NCI-H1417 treated with DMSO at 0.1 percent for 48 hours (cell line): Measurements from ENCODE around the gene MYL2.
"Not testable (repeated sequence)": the region's sequence is repeated elsewhere in the genome, so short reads cannot be mapped to it uniquely, and the experiment has no call there.

Experiments
- DNase-seq: peaks from one replicate; lab custom pipeline; 2025; lab: John Stamatoyannopoulos, UW

Gene MYL2

GRCh38 chr12:110920324-110920910, at the start of gene MYL2:
Gene MYL2 (minus strand): TSS chr12:110920579. CDS start chr12:110920529, 50 bp downstream.
- no peak for DNase-seq

DNA sequence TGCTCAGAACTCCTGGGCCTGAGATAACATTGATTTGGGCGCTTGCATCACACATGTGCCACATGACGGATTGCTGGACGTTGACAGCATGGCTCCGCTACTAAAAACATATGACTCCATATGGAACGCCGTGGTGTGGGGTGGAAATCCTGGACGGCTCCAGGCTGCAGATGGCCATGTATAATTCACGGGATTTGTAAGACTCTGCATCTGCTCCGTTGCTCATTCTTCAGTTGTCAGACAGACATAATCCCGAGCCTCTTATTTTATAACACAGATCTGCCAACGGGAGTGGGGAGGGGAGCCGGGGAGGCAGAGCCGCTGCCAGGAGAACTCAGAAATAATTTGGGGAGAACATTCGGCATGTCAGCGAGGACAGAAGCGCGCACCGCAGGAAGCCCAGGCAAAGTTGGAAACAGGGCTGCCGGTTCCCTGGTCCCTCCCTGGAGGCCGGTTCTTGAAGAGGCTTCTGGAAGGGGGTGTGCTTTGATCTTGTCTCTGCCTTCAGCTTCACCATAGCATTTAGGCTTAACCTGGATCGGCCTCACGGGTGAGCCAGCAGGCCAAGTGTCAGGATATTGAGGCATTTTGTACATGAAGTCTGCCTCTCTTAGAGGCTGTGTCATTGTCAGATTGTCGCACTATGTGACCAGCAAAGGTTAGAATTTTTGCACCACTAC, 45.8 kb upstream of the MYL2 start:
- no peak for DNase-seq

GRCh38 chr12:110965574-110965973, 45.2 kb upstream of the MYL2 start:
- DNase-seq: no peak

DNA sequence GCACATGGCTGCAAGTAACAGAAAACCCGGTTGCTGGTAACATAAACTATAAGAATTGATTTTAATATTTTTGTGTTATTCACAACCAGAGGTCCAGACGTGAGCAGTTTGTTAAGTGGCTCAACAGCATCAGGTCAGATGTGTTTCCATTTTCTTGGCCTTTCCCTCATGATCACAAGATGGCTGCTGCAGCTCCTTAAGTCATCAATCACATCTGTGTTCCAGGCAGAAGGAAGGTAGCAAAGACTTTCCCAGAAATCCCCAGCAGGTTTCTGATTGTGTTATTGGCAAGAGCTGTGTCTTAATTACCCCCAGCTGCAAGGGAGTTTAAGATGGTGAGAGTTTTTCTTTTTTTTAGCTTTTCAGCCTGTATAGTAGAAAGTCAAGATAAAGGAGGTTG, 40.4 kb upstream of the MYL2 start:
- no peak for DNase-seq

DNA sequence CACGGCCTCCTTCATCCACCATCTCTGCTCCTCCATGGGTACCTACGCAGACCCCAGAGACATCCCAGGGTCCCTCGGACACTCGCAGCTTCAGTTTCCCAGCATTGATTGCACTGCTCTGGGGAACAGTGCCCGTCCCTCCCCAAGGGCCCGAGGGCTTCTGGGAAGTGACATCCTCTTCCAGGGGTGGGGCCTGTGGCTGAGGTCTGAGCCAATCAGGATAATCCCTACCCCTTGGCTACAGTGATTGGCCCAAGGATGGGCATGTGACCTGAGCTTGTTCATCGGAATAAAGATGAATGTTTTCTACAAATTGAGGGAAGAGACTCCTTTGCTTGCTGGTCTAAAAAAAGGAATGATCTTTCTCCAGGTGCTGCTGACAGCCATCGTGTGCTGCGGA, 37.3 kb upstream of the MYL2 start:
- no peak for DNase-seq

DNA sequence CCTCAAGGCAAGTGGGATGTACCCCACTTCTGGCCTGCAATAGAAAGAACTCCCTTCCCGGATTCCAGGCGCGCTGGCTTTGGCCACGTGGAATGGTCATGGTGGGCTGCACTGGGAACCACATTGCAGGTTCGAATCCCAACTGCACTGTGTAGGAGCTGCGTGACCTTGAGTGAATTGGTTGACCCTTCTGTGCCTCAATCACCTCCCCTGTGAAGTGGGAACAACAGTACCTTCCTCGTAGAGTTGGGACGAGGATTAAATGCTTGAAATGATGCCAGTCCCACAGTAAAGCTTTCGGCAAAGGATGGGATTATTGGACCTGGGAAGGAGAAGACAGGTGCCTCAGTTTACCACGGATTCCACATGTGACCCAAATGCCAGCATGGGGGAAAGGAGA, 36.8 kb upstream of the MYL2 start:
- no peak for DNase-seq

DNA sequence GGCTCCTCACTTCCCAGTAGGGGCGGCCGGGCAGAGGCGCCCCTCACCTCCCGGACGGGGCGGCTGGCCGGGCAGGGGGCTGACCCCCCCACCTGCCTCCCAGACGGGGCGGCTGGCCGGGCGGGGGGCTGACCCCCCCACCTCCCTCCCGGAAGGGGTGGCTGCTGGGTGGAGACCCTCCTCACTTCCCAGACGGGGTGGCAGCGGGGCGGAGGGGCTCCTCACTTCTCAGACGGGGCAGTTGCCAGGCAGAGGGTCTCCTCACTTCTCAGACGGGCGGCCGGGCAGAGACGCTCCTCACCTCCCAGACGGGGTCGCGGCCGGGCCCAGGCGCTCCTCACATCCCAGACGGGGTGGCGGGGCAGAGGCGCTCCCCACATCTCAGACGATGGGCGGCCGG, 30.5 kb upstream of the MYL2 start:
- DNase-seq: not testable (repeated sequence)

GRCh38 chr12:110950466-110950865, 30.1 kb upstream of the MYL2 start:
- not testable (repeated sequence) for DNase-seq

DNA sequence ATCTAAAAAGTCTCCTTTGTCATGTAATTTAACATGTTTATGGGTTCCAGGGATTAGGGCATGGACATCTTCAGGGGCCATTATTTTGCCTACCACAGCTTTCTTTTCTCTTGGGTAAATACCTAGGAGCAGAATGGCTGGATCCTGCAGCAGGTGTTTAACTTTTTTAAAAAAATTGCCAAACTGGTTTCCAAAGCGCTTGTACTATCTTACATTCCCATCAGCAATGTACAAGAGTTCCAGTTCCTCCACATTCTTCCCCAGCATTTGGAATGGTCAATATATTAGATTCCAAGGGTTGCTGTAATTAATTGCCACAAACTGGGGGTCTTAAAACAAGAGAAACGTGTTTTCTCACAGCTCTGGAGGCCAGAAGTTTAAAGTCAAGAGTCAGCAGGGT, 27.7 kb upstream of the MYL2 start:
- no peak for DNase-seq

- DNase-seq: no peak
Observed at GRCh38 chr12:110943373-110943772, 23.0 kb upstream of the MYL2 start.

DNA sequence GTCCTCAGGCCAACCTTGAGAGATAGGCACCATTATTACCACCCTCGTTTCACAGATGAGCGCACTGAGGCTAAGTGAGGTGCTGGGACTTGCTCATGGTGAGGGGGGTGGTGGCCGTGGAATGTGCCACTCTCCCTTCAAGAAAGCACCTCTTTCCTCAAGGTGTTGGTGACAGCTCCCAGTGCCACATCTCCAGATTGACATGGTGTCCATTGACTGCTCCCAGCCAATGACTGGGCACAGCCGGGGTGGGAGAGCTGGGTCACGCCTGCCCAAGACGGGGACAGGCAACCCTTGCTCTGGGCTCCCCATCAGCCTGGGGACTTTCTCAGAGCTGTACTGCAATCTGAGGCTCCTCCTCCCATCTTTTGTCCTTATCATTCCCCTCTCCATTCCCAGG, 21.0 kb upstream of the MYL2 start:
- DNase-seq: no peak

DNA sequence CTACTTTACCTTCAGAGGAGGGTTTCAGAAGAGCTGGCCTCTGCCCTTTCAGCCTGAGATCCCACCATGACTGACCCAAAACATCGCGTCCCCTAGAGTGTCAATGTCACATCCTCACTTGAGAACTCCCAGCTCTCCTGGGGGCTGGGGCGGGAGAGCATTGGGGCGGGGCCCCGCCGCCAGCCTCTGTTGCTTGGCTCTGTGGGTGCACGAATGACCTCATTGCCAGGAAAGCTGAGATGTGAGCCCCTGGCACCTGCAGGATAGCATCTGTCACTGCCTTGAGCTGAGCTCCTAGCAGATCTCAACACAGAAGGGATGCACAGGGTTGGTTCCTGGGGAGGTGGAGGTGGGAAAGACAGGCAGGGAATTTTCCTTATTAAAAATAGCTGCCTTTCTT, 20.6 kb upstream of the MYL2 start:
- DNase-seq: no peak

DNA sequence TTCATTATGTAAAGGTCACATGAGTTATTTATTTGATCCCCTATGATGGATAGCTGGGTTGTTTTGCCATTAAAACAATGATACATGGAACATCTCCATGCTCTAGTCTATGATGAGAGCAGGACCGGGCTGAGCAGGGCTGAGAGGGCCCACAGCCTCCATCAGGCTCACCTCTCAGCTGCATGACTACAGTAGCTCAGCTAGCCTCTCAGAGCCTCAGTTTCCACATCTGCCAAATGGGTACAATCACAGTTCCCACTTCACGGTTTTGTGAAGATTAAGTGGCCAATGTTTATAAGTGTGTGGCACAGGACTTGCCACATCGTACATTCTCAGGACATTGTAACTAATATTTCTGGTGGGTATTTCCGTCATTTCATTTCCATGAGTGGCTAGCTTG, 19.9 kb upstream of the MYL2 start:
- DNase-seq: no peak

GRCh38 chr12:110937104-110937641, 16.8 kb upstream of the MYL2 start:
- DNase-seq: no peak

DNA sequence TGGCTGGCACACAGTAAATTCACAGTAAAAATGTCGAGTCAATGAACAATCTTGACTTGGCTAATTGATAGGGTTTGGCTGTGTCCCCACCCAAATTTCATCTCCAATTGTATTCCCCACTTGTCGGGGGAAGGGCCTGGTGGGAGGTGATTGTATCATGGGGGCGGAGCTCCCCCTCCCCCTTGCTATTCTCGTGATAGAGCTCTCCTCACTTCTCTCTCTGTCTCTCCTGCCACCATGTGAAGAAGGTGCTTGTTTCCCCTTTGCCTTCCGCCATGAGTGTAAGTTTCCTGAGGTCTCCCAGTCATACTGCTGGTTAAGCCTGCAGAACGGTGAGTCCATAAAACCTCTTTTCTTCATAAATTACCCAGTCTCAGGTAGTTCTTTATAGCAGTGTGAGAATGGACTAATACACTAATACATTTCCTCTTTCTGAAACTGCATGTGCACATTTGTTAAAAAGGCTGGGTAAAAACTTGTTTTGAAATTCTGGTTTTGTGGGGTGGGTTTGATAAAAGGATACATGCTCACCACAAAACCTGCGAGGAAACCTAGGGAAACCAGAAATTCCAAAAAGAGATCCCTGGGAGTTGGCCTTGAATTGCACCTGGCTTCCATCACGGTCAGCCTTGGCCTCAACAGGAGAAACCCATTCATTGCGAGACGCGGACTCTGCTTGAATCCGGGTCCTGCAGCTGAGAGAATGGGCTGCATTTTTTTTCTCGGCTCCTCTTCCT, 16.2 kb upstream of the MYL2 start:
- DNase-seq: no peak

DNA sequence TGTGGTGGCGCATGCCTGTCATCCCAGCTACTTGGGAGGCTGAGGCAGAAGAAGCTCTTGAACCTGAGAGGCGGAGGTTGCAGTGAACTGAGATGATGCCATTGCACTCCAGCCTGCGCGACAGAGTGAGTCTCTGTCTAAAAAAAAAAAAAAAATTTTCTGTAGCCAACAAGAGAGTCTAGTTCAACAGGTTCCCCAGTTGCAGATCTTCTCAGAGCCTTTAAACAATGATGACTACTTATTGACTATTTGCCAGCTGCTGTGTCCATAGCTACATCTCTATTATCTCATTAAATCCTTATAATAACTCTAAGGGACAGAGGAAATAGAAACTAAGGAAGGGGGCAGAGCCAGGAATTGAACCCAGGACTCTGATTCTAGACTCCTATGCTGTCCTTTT, 15.2 kb upstream of the MYL2 start:
- no peak for DNase-seq

DNA sequence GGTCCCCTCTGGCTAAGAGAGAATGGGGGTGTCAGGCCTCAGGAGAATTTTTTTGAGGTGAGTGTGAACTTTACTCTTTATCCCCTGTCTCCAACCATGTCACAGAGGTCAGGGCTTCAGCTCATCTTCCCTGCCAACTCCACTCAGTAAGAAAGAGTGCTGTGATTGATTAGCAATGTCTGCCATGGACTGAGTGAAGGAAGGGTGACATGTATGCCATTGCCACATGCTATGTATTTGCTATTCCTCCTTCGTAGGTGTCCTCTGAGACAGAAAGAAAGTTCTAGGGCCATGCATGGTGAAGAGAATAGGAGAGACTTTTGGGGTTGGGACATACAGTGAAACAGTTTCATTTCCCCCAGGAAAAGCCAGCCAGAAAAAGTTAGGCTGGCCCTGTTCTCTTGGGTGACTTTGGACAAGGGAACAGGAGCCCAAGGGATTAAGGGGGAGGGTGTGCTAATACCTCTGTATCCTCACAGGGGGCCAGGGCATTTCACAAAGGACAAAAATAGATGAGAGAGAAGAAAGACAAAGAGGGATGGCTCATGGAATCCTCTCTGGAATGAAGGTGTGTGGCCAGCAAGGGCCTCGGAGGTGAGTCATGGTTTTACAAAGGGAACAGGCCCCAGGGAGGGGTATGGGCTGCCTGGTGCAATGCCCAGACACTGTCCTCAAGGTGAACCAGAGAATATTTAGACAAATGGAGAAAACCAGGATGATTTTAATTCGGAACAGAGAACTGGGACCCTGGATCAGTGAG, 13.9 kb upstream of the MYL2 start:
- no peak for DNase-seq

- no peak for DNase-seq
Observed at GRCh38 chr12:110933326-110933974, 13.1 kb upstream of the MYL2 start.

- no peak for DNase-seq
Observed at GRCh38 chr12:110932046-110932445, 11.7 kb upstream of the MYL2 start.

- no peak for DNase-seq
Observed at GRCh38 chr12:110931315-110931728, 10.9 kb upstream of the MYL2 start.

- DNase-seq: no peak
Observed at GRCh38 chr12:110930348-110931314, 10.3 kb upstream of the MYL2 start.
